ENCODE data around the gene CD52. TPM values are rescaled to one million over a fixed set of nuclear protein-coding genes. Genes with fewer than 3 reads are reported as not detected.

Gene CD52
- total RNA-seq, 1 experiment from 2014 or later: 2.8 TPM

DNA sequence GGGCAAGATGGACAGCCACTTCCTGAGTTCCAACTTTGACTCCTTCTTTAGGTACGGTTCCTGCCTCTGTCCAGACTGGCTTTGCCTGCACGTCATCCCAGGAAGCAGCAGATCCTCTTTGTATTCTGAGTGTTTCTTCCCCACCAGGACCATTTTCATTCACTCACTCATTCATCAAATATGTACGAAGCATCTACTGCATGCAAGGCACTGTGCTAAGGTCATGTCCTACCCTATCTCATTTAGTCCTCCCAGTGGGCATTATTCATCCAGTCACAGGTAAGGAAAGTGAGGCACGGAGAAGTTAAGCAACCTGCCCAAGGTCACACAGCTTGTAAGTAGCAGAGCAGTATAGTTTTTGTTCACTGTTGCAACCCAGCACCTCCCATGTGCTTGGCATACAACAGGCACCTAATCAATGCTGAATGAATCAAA, 22.3 kb downstream of the CD52 start:
- DNase-seq (ENCODE audit: low spot score) (no peak), ATAC-seq (no peak)
- H3K36me3 Mint-ChIP-seq: no peaks in the 10 kb centered on the region; the same call in 1 of the 2 replicates
- H3K4me3 Mint-ChIP-seq: no peak overlapping the region
- TF ChIP-seq, protein P1, sequence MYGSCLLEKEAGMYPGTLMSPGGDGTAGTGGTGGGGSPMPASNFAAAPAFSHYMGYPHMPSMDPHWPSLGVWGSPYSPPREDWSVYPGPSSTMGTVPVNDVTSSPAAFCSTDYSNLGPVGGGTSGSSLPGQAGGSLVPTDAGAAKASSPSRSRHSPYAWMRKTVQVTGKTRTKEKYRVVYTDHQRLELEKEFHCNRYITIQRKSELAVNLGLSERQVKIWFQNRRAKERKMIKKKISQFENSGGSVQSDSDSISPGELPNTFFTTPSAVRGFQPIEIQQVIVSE (CRISPR knock-in tag; IDR thresholded peaks at IDR 0.05; ENCODE audit: borderline replicate concordance): no peak
- TF ChIP-seq, protein P2, sequence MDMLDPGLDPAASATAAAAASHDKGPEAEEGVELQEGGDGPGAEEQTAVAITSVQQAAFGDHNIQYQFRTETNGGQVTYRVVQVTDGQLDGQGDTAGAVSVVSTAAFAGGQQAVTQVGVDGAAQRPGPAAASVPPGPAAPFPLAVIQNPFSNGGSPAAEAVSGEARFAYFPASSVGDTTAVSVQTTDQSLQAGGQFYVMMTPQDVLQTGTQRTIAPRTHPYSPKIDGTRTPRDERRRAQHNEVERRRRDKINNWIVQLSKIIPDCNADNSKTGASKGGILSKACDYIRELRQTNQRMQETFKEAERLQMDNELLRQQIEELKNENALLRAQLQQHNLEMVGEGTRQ (CRISPR knock-in tag; IDR thresholded peaks at IDR 0.05): no peak
- TF ChIP-seq, protein P3, sequence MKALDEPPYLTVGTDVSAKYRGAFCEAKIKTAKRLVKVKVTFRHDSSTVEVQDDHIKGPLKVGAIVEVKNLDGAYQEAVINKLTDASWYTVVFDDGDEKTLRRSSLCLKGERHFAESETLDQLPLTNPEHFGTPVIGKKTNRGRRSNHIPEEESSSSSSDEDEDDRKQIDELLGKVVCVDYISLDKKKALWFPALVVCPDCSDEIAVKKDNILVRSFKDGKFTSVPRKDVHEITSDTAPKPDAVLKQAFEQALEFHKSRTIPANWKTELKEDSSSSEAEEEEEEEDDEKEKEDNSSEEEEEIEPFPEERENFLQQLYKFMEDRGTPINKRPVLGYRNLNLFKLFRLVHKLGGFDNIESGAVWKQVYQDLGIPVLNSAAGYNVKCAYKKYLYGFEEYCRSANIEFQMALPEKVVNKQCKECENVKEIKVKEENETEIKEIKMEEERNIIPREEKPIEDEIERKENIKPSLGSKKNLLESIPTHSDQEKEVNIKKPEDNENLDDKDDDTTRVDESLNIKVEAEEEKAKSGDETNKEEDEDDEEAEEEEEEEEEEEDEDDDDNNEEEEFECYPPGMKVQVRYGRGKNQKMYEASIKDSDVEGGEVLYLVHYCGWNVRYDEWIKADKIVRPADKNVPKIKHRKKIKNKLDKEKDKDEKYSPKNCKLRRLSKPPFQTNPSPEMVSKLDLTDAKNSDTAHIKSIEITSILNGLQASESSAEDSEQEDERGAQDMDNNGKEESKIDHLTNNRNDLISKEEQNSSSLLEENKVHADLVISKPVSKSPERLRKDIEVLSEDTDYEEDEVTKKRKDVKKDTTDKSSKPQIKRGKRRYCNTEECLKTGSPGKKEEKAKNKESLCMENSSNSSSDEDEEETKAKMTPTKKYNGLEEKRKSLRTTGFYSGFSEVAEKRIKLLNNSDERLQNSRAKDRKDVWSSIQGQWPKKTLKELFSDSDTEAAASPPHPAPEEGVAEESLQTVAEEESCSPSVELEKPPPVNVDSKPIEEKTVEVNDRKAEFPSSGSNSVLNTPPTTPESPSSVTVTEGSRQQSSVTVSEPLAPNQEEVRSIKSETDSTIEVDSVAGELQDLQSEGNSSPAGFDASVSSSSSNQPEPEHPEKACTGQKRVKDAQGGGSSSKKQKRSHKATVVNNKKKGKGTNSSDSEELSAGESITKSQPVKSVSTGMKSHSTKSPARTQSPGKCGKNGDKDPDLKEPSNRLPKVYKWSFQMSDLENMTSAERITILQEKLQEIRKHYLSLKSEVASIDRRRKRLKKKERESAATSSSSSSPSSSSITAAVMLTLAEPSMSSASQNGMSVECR (CRISPR knock-in tag; IDR thresholded peaks at IDR 0.05; ENCODE audit: borderline replicate concordance): no peak
- TF ChIP-seq ATF1 (CRISPR knock-in tag; IDR thresholded peaks at IDR 0.05) (no peak), CBFB (CRISPR knock-in tag; IDR thresholded peaks at IDR 0.05; ENCODE audit: low read depth) (no peak), ZNF263 (CRISPR knock-in tag; IDR thresholded peaks at IDR 0.05; ENCODE audit: low read depth) (no peak), IRF2 (CRISPR knock-in tag; IDR thresholded peaks at IDR 0.05; ENCODE audit: borderline replicate concordance, low read depth) (no peak), SOX15 (CRISPR knock-in tag; IDR thresholded peaks at IDR 0.05) (no peak), KAT7 (CRISPR knock-in tag; IDR thresholded peaks at IDR 0.05; ENCODE audit: borderline replicate concordance) (no peak), ESRRA (CRISPR knock-in tag; IDR thresholded peaks at IDR 0.05; ENCODE audit: borderline replicate concordance) (no peak), ZNF416 (CRISPR knock-in tag; IDR thresholded peaks at IDR 0.05) (no peak), ZNF232 (CRISPR knock-in tag; IDR thresholded peaks at IDR 0.05) (no peak)
- TF ChIP-seq, protein P4, sequence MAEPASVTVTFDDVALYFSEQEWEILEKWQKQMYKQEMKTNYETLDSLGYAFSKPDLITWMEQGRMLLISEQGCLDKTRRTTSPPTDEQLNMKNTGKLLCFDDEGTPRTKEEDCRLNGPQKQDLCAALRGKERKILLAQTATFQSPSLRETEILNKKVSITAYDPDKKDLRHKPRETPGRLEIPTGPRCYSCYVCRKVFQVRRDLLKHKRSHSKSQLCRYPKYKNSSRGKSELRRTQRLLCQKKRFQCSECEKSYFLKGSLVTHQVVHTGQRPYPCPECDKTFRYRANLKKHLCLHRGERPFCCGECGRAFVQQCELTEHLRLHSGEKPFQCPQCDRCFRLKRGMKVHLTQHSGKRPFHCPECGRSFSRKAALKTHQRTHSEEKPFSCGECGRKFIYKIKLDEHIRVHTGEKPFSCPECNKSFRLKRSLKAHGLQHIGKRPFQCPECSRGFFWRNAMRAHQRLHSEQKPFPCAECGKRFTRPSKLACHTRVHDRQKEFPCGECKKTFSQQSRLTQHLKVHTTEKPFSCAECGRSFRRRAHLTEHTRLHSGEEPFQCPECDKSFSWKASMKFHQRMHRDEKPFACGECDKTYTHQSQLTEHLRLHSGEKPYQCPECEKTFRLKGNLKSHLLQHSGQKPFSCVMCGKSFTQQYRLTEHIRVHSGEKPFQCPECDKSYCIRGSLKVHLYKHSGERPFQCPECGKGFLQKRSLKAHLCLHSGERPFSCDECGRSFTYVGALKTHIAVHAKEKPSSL (CRISPR knock-in tag; conservative IDR thresholded peaks at IDR 0.05): no peak
- TF ChIP-seq, protein P5, sequence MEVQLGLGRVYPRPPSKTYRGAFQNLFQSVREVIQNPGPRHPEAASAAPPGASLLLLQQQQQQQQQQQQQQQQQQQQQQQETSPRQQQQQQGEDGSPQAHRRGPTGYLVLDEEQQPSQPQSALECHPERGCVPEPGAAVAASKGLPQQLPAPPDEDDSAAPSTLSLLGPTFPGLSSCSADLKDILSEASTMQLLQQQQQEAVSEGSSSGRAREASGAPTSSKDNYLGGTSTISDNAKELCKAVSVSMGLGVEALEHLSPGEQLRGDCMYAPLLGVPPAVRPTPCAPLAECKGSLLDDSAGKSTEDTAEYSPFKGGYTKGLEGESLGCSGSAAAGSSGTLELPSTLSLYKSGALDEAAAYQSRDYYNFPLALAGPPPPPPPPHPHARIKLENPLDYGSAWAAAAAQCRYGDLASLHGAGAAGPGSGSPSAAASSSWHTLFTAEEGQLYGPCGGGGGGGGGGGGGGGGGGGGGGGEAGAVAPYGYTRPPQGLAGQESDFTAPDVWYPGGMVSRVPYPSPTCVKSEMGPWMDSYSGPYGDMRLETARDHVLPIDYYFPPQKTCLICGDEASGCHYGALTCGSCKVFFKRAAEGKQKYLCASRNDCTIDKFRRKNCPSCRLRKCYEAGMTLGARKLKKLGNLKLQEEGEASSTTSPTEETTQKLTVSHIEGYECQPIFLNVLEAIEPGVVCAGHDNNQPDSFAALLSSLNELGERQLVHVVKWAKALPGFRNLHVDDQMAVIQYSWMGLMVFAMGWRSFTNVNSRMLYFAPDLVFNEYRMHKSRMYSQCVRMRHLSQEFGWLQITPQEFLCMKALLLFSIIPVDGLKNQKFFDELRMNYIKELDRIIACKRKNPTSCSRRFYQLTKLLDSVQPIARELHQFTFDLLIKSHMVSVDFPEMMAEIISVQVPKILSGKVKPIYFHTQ (CRISPR knock-in tag; IDR thresholded peaks at IDR 0.05): no peak
- TF ChIP-seq, protein P6, sequence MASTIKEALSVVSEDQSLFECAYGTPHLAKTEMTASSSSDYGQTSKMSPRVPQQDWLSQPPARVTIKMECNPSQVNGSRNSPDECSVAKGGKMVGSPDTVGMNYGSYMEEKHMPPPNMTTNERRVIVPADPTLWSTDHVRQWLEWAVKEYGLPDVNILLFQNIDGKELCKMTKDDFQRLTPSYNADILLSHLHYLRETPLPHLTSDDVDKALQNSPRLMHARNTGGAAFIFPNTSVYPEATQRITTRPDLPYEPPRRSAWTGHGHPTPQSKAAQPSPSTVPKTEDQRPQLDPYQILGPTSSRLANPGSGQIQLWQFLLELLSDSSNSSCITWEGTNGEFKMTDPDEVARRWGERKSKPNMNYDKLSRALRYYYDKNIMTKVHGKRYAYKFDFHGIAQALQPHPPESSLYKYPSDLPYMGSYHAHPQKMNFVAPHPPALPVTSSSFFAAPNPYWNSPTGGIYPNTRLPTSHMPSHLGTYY (CRISPR knock-in tag; IDR thresholded peaks at IDR 0.05): no peak
- TF ChIP-seq, protein P7, sequence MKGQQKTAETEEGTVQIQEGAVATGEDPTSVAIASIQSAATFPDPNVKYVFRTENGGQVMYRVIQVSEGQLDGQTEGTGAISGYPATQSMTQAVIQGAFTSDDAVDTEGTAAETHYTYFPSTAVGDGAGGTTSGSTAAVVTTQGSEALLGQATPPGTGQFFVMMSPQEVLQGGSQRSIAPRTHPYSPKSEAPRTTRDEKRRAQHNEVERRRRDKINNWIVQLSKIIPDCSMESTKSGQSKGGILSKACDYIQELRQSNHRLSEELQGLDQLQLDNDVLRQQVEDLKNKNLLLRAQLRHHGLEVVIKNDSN (CRISPR knock-in tag; IDR thresholded peaks at IDR 0.05): no peak
- TF ChIP-seq, protein P8, sequence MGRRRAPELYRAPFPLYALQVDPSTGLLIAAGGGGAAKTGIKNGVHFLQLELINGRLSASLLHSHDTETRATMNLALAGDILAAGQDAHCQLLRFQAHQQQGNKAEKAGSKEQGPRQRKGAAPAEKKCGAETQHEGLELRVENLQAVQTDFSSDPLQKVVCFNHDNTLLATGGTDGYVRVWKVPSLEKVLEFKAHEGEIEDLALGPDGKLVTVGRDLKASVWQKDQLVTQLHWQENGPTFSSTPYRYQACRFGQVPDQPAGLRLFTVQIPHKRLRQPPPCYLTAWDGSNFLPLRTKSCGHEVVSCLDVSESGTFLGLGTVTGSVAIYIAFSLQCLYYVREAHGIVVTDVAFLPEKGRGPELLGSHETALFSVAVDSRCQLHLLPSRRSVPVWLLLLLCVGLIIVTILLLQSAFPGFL (CRISPR knock-in tag; IDR thresholded peaks at IDR 0.05; ENCODE audit: borderline replicate concordance): no peak
- H3K27ac Mint-ChIP-seq: peak overlapping the region; percentile 2; the same call in 1 of the 2 replicates
- peaks cover 8% of the 10 kb centered on the region for H3K27me3 Mint-ChIP-seq (ENCODE audit: low read depth)
- POLR2A ChIA-PET: no interaction called here
- CTCF ChIA-PET: interaction anchor here (1.3 to 4.2 kb wide), 2 partner anchors 20 to 55 kb away, joined by 4 to 18 read pairs; no protein-coding TSS in a partner anchor
- H3K4me1 Mint-ChIP-seq: peaks cover 23% of the 10 kb centered on the region
- no peaks in the 10 kb centered on the region for H3K9me3 Mint-ChIP-seq

All from WTC11 (cell line).